ENCODE results near the gene TMEM163.
"Not testable (repeated sequence)": the region's sequence is repeated elsewhere in the genome, so short reads cannot be mapped to it uniquely, and the experiment has no call there.

TMEM163 gene

DNA sequence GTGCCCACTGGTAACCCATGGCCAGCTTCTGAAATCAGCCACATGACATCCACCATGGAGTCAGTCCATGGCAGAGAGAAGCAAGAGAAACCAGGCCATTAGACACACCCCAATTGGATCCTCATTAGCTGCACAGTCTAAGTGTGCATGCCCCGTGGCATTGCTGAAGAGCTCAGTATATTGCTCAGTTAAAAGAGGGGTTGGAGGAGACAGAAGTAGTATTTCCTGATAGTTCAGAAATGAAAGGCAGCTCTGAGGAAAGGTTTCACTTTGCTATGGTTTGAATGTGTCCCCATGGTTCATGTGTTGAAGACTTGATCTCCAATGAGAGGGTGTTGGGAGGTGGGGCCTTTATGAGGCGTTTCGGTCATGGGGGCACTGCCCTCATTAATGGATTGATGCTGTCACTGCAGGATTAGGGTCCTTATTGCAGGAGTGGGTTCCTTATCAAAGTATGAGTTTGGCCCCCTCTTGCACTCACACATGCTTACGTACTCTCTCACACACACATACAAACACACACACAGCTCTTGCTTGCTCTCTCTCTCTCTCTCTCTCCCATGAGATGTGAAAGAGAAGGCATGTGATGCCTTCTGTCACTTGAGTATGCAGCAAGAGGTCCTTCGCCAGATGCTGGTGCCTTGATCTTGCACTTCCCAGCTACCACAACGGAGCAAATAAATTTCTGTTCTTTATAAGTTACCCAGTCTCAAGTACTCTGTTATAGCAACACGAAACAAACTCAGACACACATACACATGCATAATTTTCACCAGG is 58.0 kb downstream of the TMEM163 start:
- no peak for FAIRE-seq

DNA sequence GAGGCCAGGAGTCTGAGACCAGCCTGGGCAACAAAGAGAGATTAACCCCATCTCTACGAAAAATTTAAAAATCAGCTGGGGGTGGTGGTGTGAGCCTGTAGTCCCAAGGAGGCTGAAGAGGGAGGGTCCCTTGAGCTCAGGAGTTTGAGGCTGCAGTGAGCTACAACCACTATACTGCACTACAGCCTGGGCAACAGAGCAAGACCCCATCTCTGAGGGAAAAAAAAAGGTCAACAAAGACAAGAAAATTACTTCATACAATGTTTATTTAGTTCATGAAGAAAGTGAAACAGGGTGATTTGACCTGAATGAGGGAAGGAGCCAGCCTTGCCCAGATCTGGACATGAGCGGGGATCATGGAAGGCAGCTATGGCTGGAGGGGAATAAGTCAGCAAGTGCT is 59.1 kb downstream of the TMEM163 start:
- FAIRE-seq, result no peak

GRCh38 chr2:134657650-134658250 is 61.0 kb downstream of the TMEM163 start:
- FAIRE-seq, result no peak

DNA sequence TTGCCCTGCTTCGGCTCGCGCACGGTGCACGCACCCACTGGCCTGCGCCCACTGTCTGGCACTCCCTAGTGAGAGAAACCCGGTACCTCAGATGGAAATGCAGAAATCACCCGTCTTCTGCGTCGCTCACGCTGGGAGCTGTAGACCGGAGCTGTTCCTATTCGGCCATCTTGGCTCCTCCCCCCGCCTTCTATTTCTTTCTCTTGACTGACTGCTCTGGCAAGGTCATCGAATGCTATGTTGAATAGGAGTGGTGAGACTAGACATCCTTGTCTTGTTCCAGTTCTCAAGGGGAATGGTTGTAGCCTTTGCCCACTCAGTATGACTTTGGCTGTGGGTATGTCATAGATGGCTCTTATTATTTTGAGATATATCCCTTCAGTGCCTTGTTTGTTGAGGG is 62.4 kb downstream of the TMEM163 start:
- FAIRE-seq, result not testable (repeated sequence)

DNA sequence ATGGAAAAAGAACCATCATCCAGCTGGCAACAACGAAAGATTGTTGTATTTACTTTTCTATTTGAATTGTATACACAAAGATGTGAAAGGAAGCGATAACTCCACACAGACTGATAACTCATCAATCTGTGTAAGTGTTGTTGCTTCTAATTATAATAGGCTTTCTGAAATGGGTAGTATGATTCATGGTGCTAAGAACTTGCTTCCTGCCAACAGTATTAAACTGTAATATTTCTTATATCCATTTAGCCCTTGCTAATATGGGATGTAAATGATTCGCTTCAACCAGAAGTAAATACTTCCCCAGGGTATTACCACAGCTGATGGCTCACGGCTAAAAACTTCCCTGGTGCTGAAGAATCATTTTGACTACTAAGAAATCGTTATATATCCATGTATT is 70.2 kb downstream of the TMEM163 start:
- peak; percentile 99 for FAIRE-seq

DNA sequence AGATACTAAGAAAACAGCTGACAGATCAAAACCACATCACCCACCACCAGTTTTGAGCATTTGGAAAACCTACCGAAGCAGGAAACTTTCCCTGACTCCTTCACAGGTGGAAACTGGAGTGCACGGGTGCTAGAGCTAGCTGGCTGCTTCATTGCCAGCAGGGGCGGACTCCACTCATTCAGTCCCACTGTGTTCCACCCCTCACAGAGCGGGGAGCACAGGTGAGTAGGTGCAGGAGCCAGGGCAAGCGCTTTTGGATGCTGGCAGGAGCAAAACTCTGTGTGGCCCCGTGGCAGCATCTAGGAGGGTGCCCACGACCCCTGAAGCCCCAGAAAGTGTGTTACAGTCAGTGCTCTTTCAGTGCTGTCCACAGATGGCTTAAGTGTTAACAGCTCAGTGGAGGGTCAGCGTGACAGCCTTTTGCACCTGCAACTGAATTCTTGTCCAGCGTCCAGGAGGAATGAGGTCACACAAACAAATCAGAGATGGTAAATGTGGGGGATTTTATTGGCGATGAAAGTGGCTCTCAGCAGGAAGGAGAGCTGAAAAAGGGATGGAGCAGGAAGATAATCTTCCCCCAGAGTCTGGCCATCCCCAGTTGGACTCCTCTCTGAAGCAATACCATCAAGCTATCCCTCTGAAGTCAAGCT is 71.1 kb downstream of the TMEM163 start:
- peak; percentile 38 for FAIRE-seq

DNA sequence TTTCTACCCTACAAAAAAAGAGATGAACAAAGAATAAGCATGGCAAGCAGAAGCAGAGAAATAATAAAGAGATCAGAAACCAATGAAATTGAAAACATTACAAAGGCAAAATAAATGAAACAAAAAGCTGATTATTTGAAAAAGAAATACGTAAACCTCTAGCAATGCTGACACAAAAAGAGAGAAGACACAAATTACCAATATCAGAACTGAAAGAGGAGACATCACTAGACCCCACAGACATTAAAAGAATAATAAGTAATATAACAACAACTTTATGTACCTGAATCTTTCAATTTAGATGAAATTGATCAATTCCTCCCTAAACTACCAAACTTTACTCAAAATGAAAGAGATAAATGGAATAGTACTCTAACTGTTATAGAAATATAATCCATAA is 75.9 kb downstream of the TMEM163 start:
- FAIRE-seq, result no peak

GRCh38 chr2:134640494-134640893 is 78.3 kb downstream of the TMEM163 start:
- no peak for FAIRE-seq

GRCh38 chr2:134639265-134639664 is 79.5 kb downstream of the TMEM163 start:
- no peak for FAIRE-seq

DNA sequence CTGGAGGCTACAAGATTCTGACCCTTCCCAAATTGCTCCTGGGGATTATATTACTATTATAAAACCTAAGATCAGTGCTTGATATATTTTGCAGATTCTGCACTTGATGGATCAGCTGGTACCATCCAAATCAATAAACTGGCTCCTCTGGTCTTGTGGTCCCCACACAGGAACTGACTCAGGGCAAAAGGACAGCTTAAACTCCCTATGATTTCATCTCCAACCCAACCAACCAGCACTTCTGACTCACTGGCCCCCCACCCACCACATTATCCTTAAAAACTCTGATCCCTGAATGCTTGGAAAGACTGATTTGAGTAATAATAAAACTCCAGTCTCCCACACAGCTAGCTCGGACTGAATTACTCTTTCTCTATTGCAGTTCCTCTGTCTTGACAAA is 82.1 kb downstream of the TMEM163 start:
- no peak for FAIRE-seq

GRCh38 chr2:134634054-134634753 is 84.6 kb downstream of the TMEM163 start:
- FAIRE-seq, result no peak

DNA sequence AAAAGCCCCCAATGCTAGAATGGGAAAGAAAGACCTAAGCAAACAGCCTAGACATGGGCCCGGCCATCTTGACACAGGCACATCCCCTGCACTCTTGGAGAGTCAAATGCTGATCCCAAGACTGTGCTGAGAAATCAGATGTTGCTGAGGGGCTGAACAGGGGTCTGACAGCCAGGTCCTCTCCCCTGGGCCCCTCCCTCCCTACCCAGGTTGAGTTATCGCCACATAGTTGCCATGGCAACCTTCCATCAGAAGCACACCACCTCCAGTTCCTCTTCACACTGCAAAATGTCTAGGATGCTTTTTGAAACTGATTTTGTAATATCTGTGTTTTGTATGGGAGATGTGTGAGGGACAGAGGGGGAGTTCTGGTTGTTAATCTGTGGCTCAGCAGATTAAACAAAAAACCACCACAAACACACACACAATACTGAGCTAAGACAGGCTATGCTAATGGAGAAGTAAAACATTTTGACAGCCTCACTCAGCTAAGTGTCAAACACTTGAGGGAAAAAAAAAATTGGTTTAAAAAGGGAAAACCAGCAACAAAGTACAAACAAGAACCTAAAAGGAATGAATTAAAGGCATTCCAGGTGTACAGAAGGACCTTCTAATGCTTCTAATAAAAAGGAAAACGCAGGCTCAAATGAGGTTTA is 88.2 kb downstream of the TMEM163 start:
- no peak for FAIRE-seq

DNA sequence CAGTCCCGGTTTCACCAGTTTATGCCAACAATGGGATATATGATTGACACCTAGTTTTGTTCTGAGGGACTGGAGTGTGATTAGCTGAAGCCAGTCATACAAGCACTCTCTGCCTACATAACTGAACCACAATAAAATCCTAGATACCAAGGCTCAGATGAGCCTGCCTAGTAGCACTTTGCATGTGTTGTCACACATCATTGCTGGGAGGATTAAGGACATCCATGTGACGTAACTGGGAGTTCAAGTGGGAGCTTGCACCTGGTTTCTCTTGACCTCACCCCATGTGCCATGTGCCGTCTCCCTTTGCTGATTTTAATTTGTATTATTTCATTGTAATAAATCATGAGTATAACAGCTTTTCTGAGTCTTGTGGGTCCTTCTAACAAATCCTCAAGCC is 90.3 kb downstream of the TMEM163 start:
- FAIRE-seq, result no peak

DNA sequence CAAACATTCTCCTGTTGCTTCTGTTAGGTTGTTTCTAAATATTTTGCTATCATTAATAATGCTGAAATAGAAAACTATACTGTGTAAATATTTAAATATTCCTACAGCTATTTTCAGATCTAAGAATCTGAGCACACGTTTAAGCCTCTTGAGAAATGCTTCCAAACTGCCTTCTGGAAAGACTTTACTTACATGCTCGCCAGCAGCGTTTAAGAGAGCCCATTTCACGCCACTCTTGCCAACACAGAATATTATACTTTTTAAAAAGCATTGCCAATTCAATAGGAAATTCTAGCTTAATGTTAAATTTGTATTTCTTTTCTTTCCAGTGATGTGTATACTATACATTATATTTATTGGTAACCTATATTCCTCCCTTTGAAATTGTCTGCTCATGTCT is 92.0 kb downstream of the TMEM163 start:
- no peak for FAIRE-seq

GRCh38 chr2:134625311-134625710 is 93.5 kb downstream of the TMEM163 start:
- no peak for FAIRE-seq

DNA sequence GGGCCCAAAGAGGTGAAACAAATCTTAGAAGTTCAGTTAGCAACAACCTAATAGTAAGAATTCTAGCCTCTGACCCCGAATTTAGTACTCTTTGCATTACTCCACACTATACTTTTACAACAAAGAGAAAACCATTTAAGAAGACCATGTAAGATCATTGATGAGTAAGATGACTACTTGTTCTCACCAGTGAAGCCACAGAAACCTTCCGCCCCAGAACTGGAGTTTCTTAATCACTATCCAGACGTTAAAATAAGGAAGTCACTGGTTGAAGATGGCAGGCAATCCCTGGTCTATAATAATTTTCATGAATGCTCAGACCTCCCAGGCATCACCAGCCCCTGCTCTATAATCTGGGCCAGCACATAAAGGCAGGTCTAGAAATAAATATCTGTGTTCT is 95.0 kb downstream of the TMEM163 start:
- FAIRE-seq, result no peak

- no peak for FAIRE-seq
Observed at GRCh38 chr2:134623046-134623445, 95.8 kb downstream of the TMEM163 start.

DNA sequence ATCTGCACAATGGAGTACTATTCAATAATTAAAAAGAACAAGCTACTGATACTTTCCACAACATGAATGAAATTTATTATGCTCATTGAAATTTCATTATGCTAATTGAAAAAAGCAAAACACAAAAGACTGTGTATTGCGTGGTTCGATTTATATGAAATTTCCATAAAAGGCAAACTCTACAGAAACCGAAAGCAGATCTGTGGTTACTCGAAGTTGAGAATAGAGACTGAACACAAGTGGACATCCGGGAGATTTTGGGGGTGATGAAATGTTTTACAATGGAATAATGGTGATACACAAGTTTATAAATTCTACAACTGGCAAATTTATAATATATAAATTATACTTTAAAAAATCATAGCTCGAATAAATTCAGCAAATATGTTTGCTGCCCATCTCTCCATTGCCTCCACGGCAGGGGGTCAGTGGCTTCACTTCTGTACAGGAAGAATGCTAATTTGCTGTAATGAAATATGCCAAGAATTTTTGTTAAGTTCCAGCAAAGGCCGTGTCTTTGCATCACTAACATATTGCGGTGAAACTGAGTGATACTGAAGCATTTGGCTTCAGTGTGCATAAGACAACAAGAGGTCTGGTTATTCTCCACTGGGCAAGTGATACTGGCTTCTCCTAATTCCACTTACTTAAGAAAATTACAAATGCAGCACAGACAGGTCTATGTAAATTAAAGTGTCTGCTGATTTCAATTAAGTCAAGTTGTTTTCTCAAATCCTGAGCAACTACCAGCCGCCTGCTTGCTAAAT is 96.7 kb downstream of the TMEM163 start:
- no peak for FAIRE-seq

DNA sequence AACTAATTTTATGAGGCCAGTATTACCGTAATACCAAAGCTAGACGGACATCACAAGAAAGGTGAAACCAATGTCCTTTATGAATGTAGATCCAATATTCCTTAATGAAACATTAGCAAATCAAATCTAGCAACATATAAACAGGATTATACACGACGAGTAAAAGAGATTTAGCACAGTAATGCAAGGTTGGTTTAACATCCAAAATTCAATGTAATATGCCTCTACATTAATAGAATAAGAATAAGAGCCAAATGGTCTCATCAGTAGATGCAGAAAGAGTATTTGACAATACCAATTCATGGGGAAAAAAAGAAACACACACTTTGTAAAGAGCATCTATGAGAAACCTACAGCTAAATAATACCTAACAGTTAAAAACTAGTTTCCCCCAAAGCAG is 99.5 kb downstream of the TMEM163 start:
- no peak for FAIRE-seq

GRCh38 chr2:134615480-134615879 is 103.3 kb downstream of the TMEM163 start:
- FAIRE-seq, result not testable (repeated sequence)

- no peak for FAIRE-seq
Observed at GRCh38 chr2:134611316-134611715, 107.5 kb downstream of the TMEM163 start.

DNA sequence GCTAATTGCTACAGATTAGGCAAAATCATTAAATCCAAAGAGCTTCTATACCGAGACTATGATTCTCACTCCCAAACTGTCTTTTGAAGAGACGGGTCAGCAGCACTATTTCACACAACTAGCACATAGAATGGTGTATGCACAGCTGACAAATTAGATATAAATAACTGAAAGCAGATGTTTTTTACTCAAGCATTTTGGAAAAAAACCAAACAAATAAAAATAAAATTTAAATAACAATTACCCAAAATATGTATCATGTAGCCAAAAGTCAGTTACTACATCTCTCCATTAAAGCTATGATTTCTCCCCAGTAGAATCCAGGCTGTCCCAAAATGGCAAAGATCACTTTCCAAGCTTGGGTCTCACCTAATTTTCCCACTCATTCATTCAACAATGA is 107.9 kb downstream of the TMEM163 start:
- FAIRE-seq, result no peak

Data from islet of Langerhans (tissue), 1 donor.